Chondrocyte (in vitro differentiated cells): ENCODE data around the gene PSTPIP2. TPM values are rescaled to one million over a fixed set of nuclear protein-coding genes. Genes with fewer than 3 reads are reported as not detected.

Experiments used
- DNase-seq: peaks from one replicate; pipeline ENCODE4 v3.0.0; 2021; ENCODE audit warnings: mixed read lengths, low spot score
- H3K27ac Mint-ChIP-seq: one replicate; pipeline ENCODE4 v1.8.0; 2021; ENCODE audit warnings: mild to moderate bottlenecking, moderate library complexity, mixed read lengths; ENCODE audit not compliant: unreplicated experiment
- H3K27me3 Mint-ChIP-seq: 2 replicates; pipeline ENCODE4 v1.8.0; 2021; ENCODE audit warnings: low read depth, mixed read lengths
- H3K36me3 Mint-ChIP-seq: 2 replicates; pipeline ENCODE4 v1.8.0; 2021; ENCODE audit warnings: low read depth, mixed read lengths
- H3K4me1 Mint-ChIP-seq: 2 replicates; pipeline ENCODE4 v1.8.0; 2021; ENCODE audit warnings: low read depth, mild to moderate bottlenecking, mixed read lengths
- H3K4me3 Mint-ChIP-seq: one replicate; pipeline ENCODE4 v1.8.0; 2021; ENCODE audit warnings: mild to moderate bottlenecking, moderate library complexity, mixed read lengths; ENCODE audit not compliant: unreplicated experiment
- H3K9me3 Mint-ChIP-seq: 2 replicates; pipeline ENCODE4 v1.8.0; 2021; ENCODE audit warnings: low read depth, mixed read lengths
- CTCF ChIP-seq: fragments of 200-600 bp; sonication (generic); IDR thresholded peaks from 2 replicates; pipeline ENCODE4 v1.5.0; 2021; ENCODE audit warnings: antibody characterized with exemption, mild to moderate bottlenecking, moderate library complexity
- total RNA-seq: library from RNA; stranded (reverse); gene quantifications from 3 replicates; pipeline ENCODE4 v1.2.1, GENCODE V29; 2021

PSTPIP2 gene
- total RNA-seq, 1 donor from 2014 or later, result 4.5 TPM

DNA sequence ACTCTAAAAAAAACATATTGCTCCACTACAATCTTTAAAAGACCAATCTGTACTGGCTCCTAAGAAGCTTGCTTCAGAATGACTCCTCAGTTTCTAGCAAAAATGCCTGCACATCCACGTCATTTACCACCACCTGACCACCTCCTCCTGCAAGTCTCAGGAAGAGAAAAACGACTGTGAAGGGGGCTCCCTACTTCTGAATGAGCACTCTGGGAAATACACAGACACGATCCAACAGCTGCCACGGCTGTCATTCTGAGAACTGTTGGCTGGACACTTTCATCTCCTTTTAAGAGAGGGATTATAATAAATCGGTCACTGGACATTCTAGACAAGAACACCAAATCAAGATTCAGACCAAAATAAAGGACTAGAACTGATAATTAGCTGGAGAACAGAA is 126.4 kb downstream of the PSTPIP2 start:
- TF ChIP-seq CTCF, result no peak
- Mint-ChIP-seq H3K4me1 (peaks cover 5% of the 10 kb centered on the region), H3K27ac (no peak overlapping the region), H3K4me3 (no peak overlapping the region), H3K9me3 (no peaks in the 10 kb centered on the region), H3K36me3 (peaks cover 68% of the 10 kb centered on the region), H3K27me3 (no peaks in the 10 kb centered on the region)
- DNase-seq, result no peak

- Mint-ChIP-seq H3K4me1 (peaks cover 3% of the 10 kb centered on the region), H3K27me3 (no peaks in the 10 kb centered on the region), H3K9me3 (no peaks in the 10 kb centered on the region), H3K27ac (no peak overlapping the region), H3K36me3 (peaks cover 64% of the 10 kb centered on the region), H3K4me3 (no peak overlapping the region)
- TF ChIP-seq CTCF, result no peak
- DNase-seq, result no peak
Measured at GRCh38 chr18:45940724-45941123, 131.3 kb downstream of the PSTPIP2 start.

- TF ChIP-seq CTCF, result no peak
- DNase-seq, result no peak
- Mint-ChIP-seq H3K27me3 (no peaks in the 10 kb centered on the region), H3K4me3 (no peak overlapping the region), H3K36me3 (peaks cover 53% of the 10 kb centered on the region), H3K27ac (no peak overlapping the region), H3K9me3 (no peaks in the 10 kb centered on the region), H3K4me1 (peaks cover 6% of the 10 kb centered on the region)
Measured at GRCh38 chr18:45939236-45939635, 132.8 kb downstream of the PSTPIP2 start.

DNA sequence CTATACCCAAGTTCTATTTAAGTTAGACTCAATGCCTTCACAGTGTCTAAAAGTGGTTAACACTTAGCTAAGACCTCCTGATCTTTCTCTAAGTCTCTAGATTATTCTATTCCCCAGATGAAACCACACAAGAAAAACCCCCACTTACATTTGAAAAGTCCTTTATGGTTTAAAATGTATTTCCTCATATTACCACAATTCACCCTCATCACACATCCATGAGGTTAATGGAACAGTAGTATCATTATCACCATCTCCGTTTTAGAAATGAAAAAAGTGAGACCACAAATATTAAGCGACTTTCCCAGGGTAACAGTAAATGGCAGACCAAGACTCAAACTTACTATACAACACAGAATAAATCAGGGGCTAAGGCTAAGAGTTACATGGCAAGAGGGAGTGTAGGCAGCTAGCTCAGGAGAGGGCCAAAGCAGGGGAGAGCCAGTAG is 133.5 kb downstream of the PSTPIP2 start:
- no peak for TF ChIP-seq CTCF
- H3K4me1 Mint-ChIP-seq, result peaks cover 6% of the 10 kb centered on the region
- H3K27me3 Mint-ChIP-seq, result no peaks in the 10 kb centered on the region
- H3K27ac Mint-ChIP-seq, result no peak overlapping the region
- H3K36me3 Mint-ChIP-seq, result peaks cover 48% of the 10 kb centered on the region
- DNase-seq, result no peak
- H3K9me3 Mint-ChIP-seq, result no peaks in the 10 kb centered on the region
- H3K4me3 Mint-ChIP-seq, result no peak overlapping the region

GRCh38 chr18:45935591-45936335 is 136.3 kb downstream of the PSTPIP2 start:
- no peak overlapping the region for H3K4me3 Mint-ChIP-seq

More at GRCh38 chr18:45935591-45936335, 136.3 kb downstream of the PSTPIP2 start:
- H3K9me3 Mint-ChIP-seq, result no peaks in the 10 kb centered on the region
- peaks cover 6% of the 10 kb centered on the region for H3K4me1 Mint-ChIP-seq
- H3K27ac Mint-ChIP-seq, result peak overlapping the region; percentile 62
- peaks cover 32% of the 10 kb centered on the region for H3K36me3 Mint-ChIP-seq
- H3K27me3 Mint-ChIP-seq, result no peaks in the 10 kb centered on the region
- no peak for DNase-seq
- no peak for TF ChIP-seq CTCF

Other genes with a start within 250 kb of the PSTPIP2 start
- 0.41 to 0.85 TPM (median 0.72 TPM) in 3 replicates for gene SIGLEC15, start 246.6 kb downstream of the PSTPIP2 start, total RNA-seq
- gene EPG5, start 104.9 kb downstream of the PSTPIP2 start, total RNA-seq, result 23.3 to 28.9 TPM (median 24.5 TPM) in 3 replicates
- gene ATP5F1A, start 26.0 kb upstream of the PSTPIP2 start, total RNA-seq, result 274 to 325 TPM (median 290 TPM) in 3 replicates
- gene HAUS1, start 32.1 kb upstream of the PSTPIP2 start, total RNA-seq, result 21.5 to 30.8 TPM (median 25.8 TPM) in 3 replicates